ENCODE measurements around the gene SUPT5H. TPM values are rescaled to one million over a fixed set of nuclear protein-coding genes. Genes with fewer than 3 reads are reported as not detected.

SUPT5H gene
- total and polyA plus RNA-seq, 4 donors = 55.1 to 127 (median 87.9) TPM

GRCh38 chr19:39512988-39513387, 67.6 kb downstream of the SUPT5H start:
- H3K27me3 ChIP-seq (ENCODE audit: control insufficient read depth in 3 of 3, insufficient read depth in 3 of 3, low read length in 2 of 3) = peaks cover 0 to 31% (median 30%) of the 10 kb centered on the region in 3 donors
- H3K36me3 ChIP-seq (ENCODE audit: control insufficient read depth in 4 of 4, insufficient read depth in 4 of 4, low read length in 4 of 4) = no peaks in the 10 kb centered on the region
- ATAC-seq (ENCODE audit: insufficient read depth, low FRiP score) (no peak), DNase-seq (no peak)
- no peak overlapping the region for H3K27ac ChIP-seq (ENCODE audit: low read depth in 1 of 2, low read length in 1 of 2)
- TF ChIP-seq CTCF (IDR thresholded peaks at IDR 0.05; ENCODE audit: control extremely low read depth, extremely low read depth) = no peak
- H3K4me3 ChIP-seq = no peak overlapping the region
- WGBS, 2 donors = 49 to 69% methylated on average over 2 of the region's 2 CpGs
- H3K9me3 ChIP-seq (ENCODE audit: control insufficient read depth in 4 of 4, insufficient read depth in 3 of 4, low read length in 3 of 4) = no peaks in the 10 kb centered on the region
- H3K9ac ChIP-seq (ENCODE audit: insufficient read depth in 1 of 2, low read length in 2 of 2) = no peak overlapping the region
- H3K4me1 ChIP-seq (ENCODE audit: control insufficient read depth in 5 of 5, insufficient read depth in 5 of 5, low read length in 5 of 5) = peaks cover 0 to 8% (median 0%) of the 10 kb centered on the region in 5 donors

GRCh38 chr19:39514840-39515550, 69.6 kb downstream of the SUPT5H start, which contains the start of gene SELENOV:
TSS of gene SELENOV (plus strand) at chr19:39515139. CDS start at chr19:39515213, 74 bp downstream.
- H3K4me3 ChIP-seq = no peak within 1 kb of the TSS
- peak in 2 of 3 donors; percentile 53 to 57 for DNase-seq
- WGBS, 2 donors = 1 to 2% methylated on average over 47 to 56 of the region's 56 CpGs

GRCh38 chr19:39515551-39516191, 70.3 kb downstream of the SUPT5H start:
- no peak for TF ChIP-seq CTCF (IDR thresholded peaks at IDR 0.05; ENCODE audit: control extremely low read depth, extremely low read depth)
- Histone ChIP-seq H3K27ac (ENCODE audit: low read depth in 1 of 2, low read length in 1 of 2) (no peak overlapping the region), H3K27me3 (ENCODE audit: control insufficient read depth in 3 of 3, insufficient read depth in 3 of 3, low read length in 2 of 3) (peaks cover 0 to 38% (median 26%) of the 10 kb centered on the region in 3 donors), H3K9me3 (ENCODE audit: control insufficient read depth in 4 of 4, insufficient read depth in 3 of 4, low read length in 3 of 4) (no peaks in the 10 kb centered on the region), H3K36me3 (ENCODE audit: control insufficient read depth in 4 of 4, insufficient read depth in 4 of 4, low read length in 4 of 4) (no peaks in the 10 kb centered on the region), H3K4me1 (ENCODE audit: control insufficient read depth in 5 of 5, insufficient read depth in 5 of 5, low read length in 5 of 5) (peaks cover 0 to 8% (median 0%) of the 10 kb centered on the region in 5 donors), H3K9ac (ENCODE audit: insufficient read depth in 1 of 2, low read length in 2 of 2) (no peak overlapping the region), H3K4me3 (no peak overlapping the region)
- DNase-seq = no peak
- WGBS, 2 donors = 3 to 4% methylated on average over 44 of the region's 44 CpGs
- ATAC-seq (ENCODE audit: insufficient read depth, low FRiP score) = no peak

More at GRCh38 chr19:39514840-39515550, 69.6 kb downstream of the SUPT5H start, which contains the start of gene SELENOV:
- TF ChIP-seq CTCF (IDR thresholded peaks at IDR 0.05; ENCODE audit: control extremely low read depth, extremely low read depth) = no peak
- Histone ChIP-seq H3K9me3 (ENCODE audit: control insufficient read depth in 4 of 4, insufficient read depth in 3 of 4, low read length in 3 of 4) (no peaks in the 10 kb centered on the region), H3K27me3 (ENCODE audit: control insufficient read depth in 3 of 3, insufficient read depth in 3 of 3, low read length in 2 of 3) (peaks cover 0 to 38% (median 26%) of the 10 kb centered on the region in 3 donors), H3K9ac (ENCODE audit: insufficient read depth in 1 of 2, low read length in 2 of 2) (no peak within 1 kb of the TSS), H3K4me1 (ENCODE audit: control insufficient read depth in 5 of 5, insufficient read depth in 5 of 5, low read length in 5 of 5) (peaks cover 0 to 8% (median 0%) of the 10 kb centered on the region in 5 donors), H3K27ac (ENCODE audit: low read depth in 1 of 2, low read length in 1 of 2) (no peak within 1 kb of the TSS), H3K36me3 (ENCODE audit: control insufficient read depth in 4 of 4, insufficient read depth in 4 of 4, low read length in 4 of 4) (no peaks in the 10 kb centered on the region)
- ATAC-seq (ENCODE audit: insufficient read depth, low FRiP score) = no peak
